ENCODE data around the gene OLFM1. TPM values are rescaled to one million over a fixed set of nuclear protein-coding genes. Genes with fewer than 3 reads are reported as not detected.

Gene OLFM1
- total RNA-seq, 2 experiments from 2014 or later: not detected

- Mint-ChIP-seq H3K4me3 (no peak overlapping the region), H3K4me1 (ENCODE audit: low read depth) (peaks cover 2% of the 10 kb centered on the region), H3K27ac (no peak overlapping the region), H3K9me3 (ENCODE audit: insufficient read depth) (no peaks in the 10 kb centered on the region), H3K27me3 (ENCODE audit: low read depth) (peaks cover 19% of the 10 kb centered on the region), H3K36me3 (ENCODE audit: low read depth) (no peaks in the 10 kb centered on the region)
- ATAC-seq: no peak
- CTCF ChIA-PET: no interaction called here
- POLR2A ChIA-PET: no interaction called here
- no peak for DNase-seq
Measured at GRCh38 chr9:135081264-135081660, 6.2 kb upstream of the OLFM1 start.

- Mint-ChIP-seq H3K27me3 (ENCODE audit: low read depth) (peaks cover 18% of the 10 kb centered on the region), H3K4me3 (no peak overlapping the region), H3K9me3 (ENCODE audit: insufficient read depth) (no peaks in the 10 kb centered on the region), H3K27ac (no peak overlapping the region), H3K36me3 (ENCODE audit: low read depth) (no peaks in the 10 kb centered on the region), H3K4me1 (ENCODE audit: low read depth) (peaks cover 3% of the 10 kb centered on the region)
- POLR2A ChIA-PET: no interaction called here
- ATAC-seq (no peak), DNase-seq (no peak)
- CTCF ChIA-PET: no interaction called here
Measured at GRCh38 chr9:135081731-135082130, 5.7 kb upstream of the OLFM1 start.

GRCh38 chr9:135082536-135082935, 4.9 kb upstream of the OLFM1 start:
- DNase-seq (no peak), ATAC-seq (no peak)
- Mint-ChIP-seq H3K9me3 (ENCODE audit: insufficient read depth) (no peaks in the 10 kb centered on the region), H3K27me3 (ENCODE audit: low read depth) (peaks cover 18% of the 10 kb centered on the region), H3K27ac (no peak overlapping the region), H3K4me1 (ENCODE audit: low read depth) (peaks cover 3% of the 10 kb centered on the region), H3K4me3 (no peak overlapping the region), H3K36me3 (ENCODE audit: low read depth) (no peaks in the 10 kb centered on the region)
- ChIA-PET CTCF (no interaction called here), POLR2A (no interaction called here)

- DNase-seq (no peak), ATAC-seq (no peak)
- ChIA-PET CTCF (no interaction called here), POLR2A (no interaction called here)
- H3K4me1 Mint-ChIP-seq (ENCODE audit: low read depth): peaks cover 3% of the 10 kb centered on the region
- no peaks in the 10 kb centered on the region for H3K9me3 Mint-ChIP-seq (ENCODE audit: insufficient read depth)
- H3K27ac Mint-ChIP-seq: no peak overlapping the region
- no peak overlapping the region for H3K4me3 Mint-ChIP-seq
- H3K36me3 Mint-ChIP-seq (ENCODE audit: low read depth): no peaks in the 10 kb centered on the region
- H3K27me3 Mint-ChIP-seq (ENCODE audit: low read depth): peaks cover 18% of the 10 kb centered on the region
Measured at GRCh38 chr9:135083241-135083810, 4.1 kb upstream of the OLFM1 start.

GRCh38 chr9:135083831-135084230, 3.6 kb upstream of the OLFM1 start:
- peaks cover 3% of the 10 kb centered on the region for H3K4me1 Mint-ChIP-seq (ENCODE audit: low read depth)

GRCh38 chr9:135084262-135084661, 3.2 kb upstream of the OLFM1 start:
- ATAC-seq: no peak
- H3K9me3 Mint-ChIP-seq (ENCODE audit: insufficient read depth): no peaks in the 10 kb centered on the region

More at GRCh38 chr9:135083831-135084230, 3.6 kb upstream of the OLFM1 start:
- Mint-ChIP-seq H3K36me3 (ENCODE audit: low read depth) (no peaks in the 10 kb centered on the region), H3K4me3 (no peak overlapping the region), H3K27ac (no peak overlapping the region), H3K27me3 (ENCODE audit: low read depth) (peaks cover 18% of the 10 kb centered on the region), H3K9me3 (ENCODE audit: insufficient read depth) (no peaks in the 10 kb centered on the region)
- DNase-seq (no peak), ATAC-seq (no peak)
- POLR2A ChIA-PET: no interaction called here
- CTCF ChIA-PET: no interaction called here

GRCh38 chr9:135084881-135085760, 2.3 kb upstream of the OLFM1 start:
- no peaks in the 10 kb centered on the region for H3K9me3 Mint-ChIP-seq (ENCODE audit: insufficient read depth)
- ChIA-PET POLR2A (no interaction called here), CTCF (interaction anchor here (0.7 kb wide), 1 partner anchor 328 kb away, joined by 4 read pairs; no protein-coding TSS in a partner anchor)
- peaks cover 30% of the 10 kb centered on the region for H3K27me3 Mint-ChIP-seq (ENCODE audit: low read depth)
- no peak overlapping the region for H3K4me3 Mint-ChIP-seq
- H3K27ac Mint-ChIP-seq: no peak overlapping the region
- H3K36me3 Mint-ChIP-seq (ENCODE audit: low read depth): no peaks in the 10 kb centered on the region
- DNase-seq: no peak
- no peak for ATAC-seq
- peaks cover 3% of the 10 kb centered on the region for H3K4me1 Mint-ChIP-seq (ENCODE audit: low read depth)

More at GRCh38 chr9:135084262-135084661, 3.2 kb upstream of the OLFM1 start:
- H3K4me1 Mint-ChIP-seq (ENCODE audit: low read depth): peaks cover 3% of the 10 kb centered on the region
- no peaks in the 10 kb centered on the region for H3K36me3 Mint-ChIP-seq (ENCODE audit: low read depth)
- POLR2A ChIA-PET: no interaction called here
- no peak for DNase-seq
- H3K4me3 Mint-ChIP-seq: no peak overlapping the region
- peaks cover 22% of the 10 kb centered on the region for H3K27me3 Mint-ChIP-seq (ENCODE audit: low read depth)
- CTCF ChIA-PET: no interaction called here
- H3K27ac Mint-ChIP-seq: no peak overlapping the region

- DNase-seq (peak; percentile 56), ATAC-seq (no peak)
- H3K36me3 Mint-ChIP-seq (ENCODE audit: low read depth): no peaks in the 10 kb centered on the region
- H3K27me3 Mint-ChIP-seq (ENCODE audit: low read depth): peaks cover 32% of the 10 kb centered on the region
- H3K4me1 Mint-ChIP-seq (ENCODE audit: low read depth): peaks cover 3% of the 10 kb centered on the region
- POLR2A ChIA-PET: no interaction called here
- no peak overlapping the region for H3K27ac Mint-ChIP-seq
- no peaks in the 10 kb centered on the region for H3K9me3 Mint-ChIP-seq (ENCODE audit: insufficient read depth)
- no peak overlapping the region for H3K4me3 Mint-ChIP-seq
- CTCF ChIA-PET: interaction anchor here (0.7 to 1.5 kb wide), 2 partner anchors 325 to 327 kb away, joined by 4 to 7 read pairs; no protein-coding TSS in a partner anchor
Measured at GRCh38 chr9:135085830-135086546, 1.5 kb upstream of the OLFM1 start.

- Mint-ChIP-seq H3K27me3 (ENCODE audit: low read depth) (peaks cover 36% of the 10 kb centered on the region), H3K27ac (no peak overlapping the region), H3K4me3 (no peak overlapping the region), H3K36me3 (ENCODE audit: low read depth) (no peaks in the 10 kb centered on the region), H3K4me1 (ENCODE audit: low read depth) (peaks cover 3% of the 10 kb centered on the region), H3K9me3 (ENCODE audit: insufficient read depth) (no peaks in the 10 kb centered on the region)
- ATAC-seq: no peak
- ChIA-PET POLR2A (no interaction called here), CTCF (interaction anchor here (1.5 kb wide), 1 partner anchor 325 kb away, joined by 7 read pairs; no protein-coding TSS in a partner anchor)
- no peak for DNase-seq
Measured at GRCh38 chr9:135086597-135087488, 625 bp upstream of the OLFM1 start.

- POLR2A ChIA-PET: no interaction called here
Measured at GRCh38 chr9:135087899-135088347, 455 bp downstream of the OLFM1 start.

GRCh38 chr9:135088348-135088978, 995 bp downstream of the OLFM1 start:
- POLR2A ChIA-PET: no interaction called here
- Mint-ChIP-seq H3K27ac (no peak overlapping the region), H3K9me3 (ENCODE audit: insufficient read depth) (no peaks in the 10 kb centered on the region), H3K36me3 (ENCODE audit: low read depth) (no peaks in the 10 kb centered on the region), H3K27me3 (ENCODE audit: low read depth) (peaks cover 36% of the 10 kb centered on the region), H3K4me1 (ENCODE audit: low read depth) (peaks cover 3% of the 10 kb centered on the region), H3K4me3 (no peak overlapping the region)
- DNase-seq (no peak), ATAC-seq (no peak)
- CTCF ChIA-PET: no interaction called here

More at GRCh38 chr9:135087899-135088347, 455 bp downstream of the OLFM1 start:
- CTCF ChIA-PET: no interaction called here
- H3K36me3 Mint-ChIP-seq (ENCODE audit: low read depth): no peaks in the 10 kb centered on the region
- H3K4me1 Mint-ChIP-seq (ENCODE audit: low read depth): peaks cover 3% of the 10 kb centered on the region
- no peak overlapping the region for H3K4me3 Mint-ChIP-seq
- no peak overlapping the region for H3K27ac Mint-ChIP-seq
- H3K9me3 Mint-ChIP-seq (ENCODE audit: insufficient read depth): no peaks in the 10 kb centered on the region
- peaks cover 36% of the 10 kb centered on the region for H3K27me3 Mint-ChIP-seq (ENCODE audit: low read depth)
- ATAC-seq (no peak), DNase-seq (no peak)

All from activated CD8-positive, alpha-beta T cell treated with anti-CD3 and anti-CD28 coated beads, Interleukin-2, amount 10 ng/mL, durations not matched to agents 7 days and 5 days (primary cell).